ENCODE data around the gene BAIAP2L1.

Gene BAIAP2L1

DNA sequence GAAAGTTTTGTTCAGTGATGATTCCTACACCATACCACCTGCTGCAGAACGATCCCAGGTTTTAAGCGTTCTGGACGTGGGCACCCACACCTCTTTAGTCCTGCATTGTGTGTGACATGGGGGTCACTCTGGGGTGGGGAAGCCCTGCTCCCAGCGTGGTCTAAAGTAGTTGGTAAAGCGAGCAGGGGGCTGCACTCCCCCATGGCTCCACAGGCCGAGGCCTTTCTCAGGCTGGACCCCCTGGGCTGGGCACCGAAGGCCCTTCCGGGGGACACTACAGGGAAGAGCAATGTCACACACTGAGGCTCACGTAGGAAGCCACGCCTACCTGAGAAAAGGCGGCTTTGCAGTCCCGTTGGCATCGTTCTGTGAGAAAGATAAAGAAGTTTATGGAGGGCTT lies 107.1 kb downstream of the BAIAP2L1 start:
- DNase-seq (ENCODE audit: low spot score): no peak

DNA sequence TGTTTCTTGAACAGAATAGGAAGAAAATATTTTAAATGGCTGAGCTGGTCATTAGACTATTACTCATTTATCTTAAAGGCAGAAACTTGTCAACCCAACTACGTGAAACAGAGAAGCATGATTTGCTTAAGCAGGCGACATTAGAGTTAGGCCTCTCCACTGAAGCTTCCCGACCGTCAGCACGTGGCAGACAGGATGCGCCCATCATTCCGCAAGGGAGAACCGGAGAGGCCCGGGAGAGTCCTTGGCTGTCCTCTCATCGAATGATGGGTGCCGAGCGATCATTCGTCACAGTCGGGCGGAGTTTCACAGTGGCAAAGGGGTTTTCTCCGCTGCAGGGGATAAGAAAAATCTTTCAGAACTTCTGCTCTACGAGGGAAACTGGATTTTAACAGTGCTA lies 107.6 kb downstream of the BAIAP2L1 start:
- no peak for DNase-seq (ENCODE audit: low spot score)

DNA sequence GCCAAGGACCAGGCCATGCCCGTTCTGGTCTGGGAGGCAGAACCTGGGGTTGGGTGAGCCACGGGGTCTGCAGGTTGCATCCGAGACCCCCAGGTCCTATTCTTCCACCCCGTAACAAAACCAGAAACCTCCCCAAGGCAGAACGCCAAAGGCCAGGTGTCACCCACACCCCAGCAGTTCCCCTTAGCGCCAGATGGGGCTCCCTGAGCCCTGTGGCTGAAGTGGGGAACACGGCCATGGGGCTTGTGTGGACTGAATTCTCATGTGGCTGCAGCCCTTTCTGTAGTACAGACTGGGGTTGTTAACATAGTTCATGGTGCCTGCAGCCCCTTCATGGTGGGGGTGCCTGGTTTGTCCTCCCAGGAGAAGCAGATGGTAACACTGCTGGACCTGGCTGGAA lies 109.2 kb downstream of the BAIAP2L1 start:
- DNase-seq (ENCODE audit: low spot score): no peak

DNA sequence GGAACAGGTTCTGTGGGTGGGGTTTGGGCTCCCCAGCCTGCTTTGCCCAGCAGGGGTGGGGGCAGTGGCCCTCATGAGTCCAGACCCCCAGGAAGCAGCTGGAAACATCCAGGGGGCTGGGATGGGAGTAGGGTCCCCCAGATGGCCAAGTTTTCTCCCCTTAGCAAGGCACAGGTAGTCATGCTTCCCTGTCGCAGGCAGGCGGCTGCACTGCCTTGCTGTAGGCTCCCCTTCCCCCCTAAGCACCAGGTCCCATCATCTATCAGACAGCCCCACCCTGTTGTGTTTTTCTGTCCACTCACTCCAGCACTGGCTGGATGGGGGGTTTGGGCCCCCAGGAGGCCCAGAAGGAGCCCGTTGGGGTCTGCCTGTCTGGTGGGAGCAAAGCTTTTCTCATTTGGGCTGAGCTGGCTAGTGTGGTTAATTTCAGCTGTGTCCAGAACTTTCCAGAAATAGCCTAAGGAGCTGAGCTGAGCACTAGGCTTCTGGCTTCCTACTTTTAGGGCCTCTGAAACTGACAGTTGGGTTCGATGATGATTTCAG lies 111.5 kb downstream of the BAIAP2L1 start:
- DNase-seq (ENCODE audit: low spot score): no peak

DNA sequence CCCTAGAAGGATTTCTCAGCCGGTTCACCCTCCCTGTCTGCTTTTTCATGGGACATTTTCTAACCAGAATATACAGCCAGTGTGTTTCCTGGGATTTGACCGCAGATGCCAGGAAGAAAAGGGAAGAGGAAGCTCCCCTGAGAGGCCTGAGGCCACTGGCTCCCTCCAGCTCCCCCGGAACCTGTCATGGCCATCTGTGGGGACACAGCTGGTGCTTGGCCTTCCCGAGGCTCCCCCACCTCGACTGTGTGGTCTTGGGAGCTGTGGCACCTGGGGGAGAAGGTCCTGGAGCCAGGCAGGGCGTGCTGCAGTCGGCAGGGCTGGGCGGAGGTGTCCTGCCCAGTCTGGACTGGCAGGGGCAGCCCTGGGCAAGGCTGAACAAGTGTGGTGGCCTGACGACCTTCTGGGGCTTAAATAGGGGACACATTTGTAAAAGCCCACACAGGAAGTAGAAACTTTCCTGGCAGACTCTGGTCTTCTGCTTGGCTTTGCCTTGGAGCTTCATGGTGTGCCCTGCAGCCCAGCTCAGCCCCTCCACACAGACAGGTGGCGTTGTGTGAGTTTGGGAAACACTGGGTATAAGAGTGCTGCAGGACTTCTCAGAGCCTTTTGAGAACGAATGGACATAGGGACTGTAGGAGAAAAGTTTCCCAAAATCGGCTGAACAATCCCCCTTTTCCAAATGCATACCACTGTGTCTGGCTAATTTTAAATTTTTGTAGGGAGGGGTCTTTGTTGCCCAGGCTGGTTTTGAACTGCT lies 112.6 kb downstream of the BAIAP2L1 start:
- no peak for DNase-seq (ENCODE audit: low spot score)

DNA sequence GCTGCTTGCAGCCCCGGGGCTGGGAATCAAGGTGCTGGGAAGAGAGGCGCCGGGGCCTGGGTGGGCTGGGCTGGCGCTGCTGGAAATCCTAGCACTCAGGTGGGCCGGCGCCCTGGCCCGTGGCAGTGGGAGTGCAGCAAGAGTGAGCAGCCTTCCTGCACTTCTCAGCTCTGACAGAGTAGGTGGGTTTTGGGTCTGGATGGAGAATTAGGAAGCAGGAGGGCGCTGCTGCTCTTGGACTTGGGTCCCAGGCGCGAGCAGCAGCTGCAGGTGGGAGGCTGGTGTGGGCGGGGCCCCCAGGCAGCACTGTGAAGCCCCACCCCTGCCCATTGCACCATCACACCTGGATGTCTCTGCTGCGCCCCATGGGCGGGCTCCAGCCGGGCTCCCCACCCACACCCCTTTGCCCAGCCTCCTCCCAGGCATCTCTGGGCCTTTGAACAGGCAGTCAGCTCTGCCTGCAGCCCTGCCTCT lies 113.4 kb downstream of the BAIAP2L1 start:
- no peak for DNase-seq (ENCODE audit: low spot score)

DNA sequence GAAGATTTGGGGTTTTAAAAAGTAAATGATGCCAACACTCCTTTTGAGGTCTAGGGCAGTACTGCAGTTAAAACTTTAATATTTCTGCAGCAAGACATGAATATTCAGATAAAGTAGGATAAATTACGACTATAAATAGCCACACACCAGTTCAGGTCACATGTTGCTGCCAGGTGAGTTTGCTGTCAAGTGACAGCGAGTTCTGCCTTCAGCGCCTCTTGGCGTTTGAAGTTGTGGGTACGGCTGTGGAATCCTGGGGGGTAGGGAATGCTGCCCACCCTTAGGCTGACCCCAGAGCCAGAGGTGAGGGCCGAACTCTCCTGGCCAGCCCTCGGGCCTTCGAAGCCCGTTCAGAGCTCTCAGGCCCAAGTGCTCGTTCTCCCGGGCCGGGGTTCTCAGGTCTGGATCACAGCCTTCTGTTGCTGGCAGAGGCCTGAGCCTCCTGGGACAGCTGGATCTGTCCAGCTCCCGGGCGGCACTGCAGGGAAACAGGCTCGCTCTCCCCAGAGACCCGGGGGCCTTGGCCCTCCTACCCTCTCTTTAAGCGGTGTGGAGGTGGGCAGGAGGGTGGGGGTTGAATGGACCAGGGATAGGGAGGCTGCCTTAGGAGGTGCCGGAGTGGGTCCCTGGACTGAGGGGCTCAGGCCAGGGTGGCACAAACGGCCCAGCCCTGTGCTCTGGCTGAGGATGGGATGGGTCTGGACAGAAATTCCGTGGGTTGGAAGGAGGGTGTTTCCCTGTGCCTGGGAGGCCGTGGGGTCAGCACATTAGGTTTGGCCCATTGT lies 114.0 kb downstream of the BAIAP2L1 start:
- no peak for DNase-seq (ENCODE audit: low spot score)

DNA sequence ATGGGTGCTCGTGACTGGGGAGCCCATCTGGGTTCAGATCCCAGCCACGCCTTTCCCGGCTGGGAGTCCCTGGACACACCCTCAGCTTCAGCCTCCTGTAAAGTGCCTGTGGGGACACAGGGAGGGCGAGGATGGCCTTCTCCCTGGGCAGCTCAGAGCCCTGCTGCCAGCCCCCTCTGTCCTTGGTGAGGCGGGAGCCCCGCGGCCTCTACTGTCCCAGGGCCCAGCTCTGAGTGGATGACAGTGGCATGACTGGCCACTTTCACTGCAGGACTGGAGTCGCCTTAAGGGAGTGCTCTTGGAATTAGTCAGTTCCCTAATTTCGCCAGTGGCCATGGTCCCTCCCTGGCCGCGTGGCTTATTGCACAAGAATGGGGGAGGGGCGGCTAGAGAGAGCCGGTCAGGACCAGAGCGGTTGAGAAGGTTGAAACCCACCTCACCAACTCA lies 114.8 kb downstream of the BAIAP2L1 start:
- DNase-seq (ENCODE audit: low spot score): peak; percentile 86

DNA sequence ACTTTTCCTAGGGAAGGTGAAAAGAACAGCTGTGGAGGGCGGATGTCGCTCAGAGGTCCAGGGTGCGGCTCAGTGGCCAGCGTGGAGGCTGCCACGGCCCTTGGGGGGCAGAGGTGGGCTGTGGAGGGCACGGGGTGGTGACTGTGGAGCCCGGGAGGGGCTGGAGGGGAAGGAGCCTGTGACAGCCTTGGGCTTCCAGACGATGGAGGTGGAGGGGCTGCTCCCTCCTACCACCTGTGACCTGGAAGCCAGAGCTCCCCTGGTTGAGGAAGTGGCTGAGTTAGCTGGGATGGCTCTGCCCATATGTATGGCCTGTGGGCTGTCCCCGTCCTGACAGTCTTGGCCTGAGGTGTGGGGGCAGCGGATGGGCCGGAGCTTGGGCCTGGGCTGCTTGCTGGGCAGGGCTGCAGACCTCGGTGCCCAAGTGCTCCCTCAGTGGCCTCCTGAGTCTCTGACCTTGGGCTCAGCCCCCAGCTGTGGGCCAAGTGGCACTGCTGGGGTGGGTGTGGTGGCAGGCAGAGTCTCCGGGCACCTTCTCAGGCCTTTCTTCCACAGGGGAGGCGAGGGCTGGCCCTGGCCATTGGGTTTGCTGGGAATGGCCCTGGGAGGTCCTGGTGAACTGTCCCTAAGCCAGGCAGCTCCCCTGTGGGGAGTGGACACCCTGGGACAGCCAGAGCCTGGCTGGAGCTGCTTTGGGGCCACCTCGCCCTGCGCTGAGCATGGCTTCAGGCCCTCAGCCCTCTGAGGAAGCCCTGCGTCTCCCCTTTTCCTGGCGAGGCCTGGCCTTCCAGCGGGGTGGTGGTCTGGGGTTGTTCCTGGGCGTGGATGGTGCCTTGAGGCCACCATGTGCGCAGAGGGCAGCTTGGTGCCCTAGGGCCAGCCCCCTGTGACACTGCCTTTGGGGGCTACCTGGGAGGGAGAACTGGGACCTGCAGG lies 115.5 kb downstream of the BAIAP2L1 start:
- no peak for DNase-seq (ENCODE audit: low spot score)

DNA sequence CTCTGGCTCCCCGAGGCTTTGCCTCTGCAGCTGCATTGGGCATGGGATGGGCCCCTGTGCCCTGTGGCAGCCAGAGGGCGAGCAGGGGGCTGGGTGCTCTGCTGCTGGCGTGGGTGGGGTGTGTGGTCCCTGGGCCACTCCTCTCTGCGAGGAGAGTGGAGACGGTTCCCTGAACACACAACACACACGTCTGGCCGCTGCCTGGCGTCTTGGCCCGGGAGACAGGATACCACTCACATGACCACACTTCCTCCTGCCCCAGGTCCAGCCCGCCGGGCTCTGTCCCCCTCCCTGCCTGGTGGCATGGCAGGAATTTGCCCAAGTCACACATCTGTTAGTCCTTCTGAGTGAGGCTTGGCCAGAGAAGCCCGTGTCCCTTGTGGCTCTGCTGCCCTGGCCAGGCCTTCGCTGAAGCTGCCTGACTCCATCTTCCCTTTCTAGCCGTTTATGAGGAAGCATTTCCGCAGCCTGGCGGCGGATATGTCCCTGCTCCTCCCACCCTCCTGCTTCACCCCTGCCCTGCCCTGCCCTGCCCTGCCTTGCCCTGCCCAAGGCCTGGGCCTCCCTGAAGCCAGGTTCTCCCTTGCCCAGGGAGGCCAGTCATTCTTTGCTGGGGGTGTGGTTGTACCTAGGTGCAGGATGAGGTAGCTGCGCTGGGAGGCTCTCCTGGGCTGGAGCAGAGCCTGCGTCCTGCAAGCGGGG lies 116.4 kb downstream of the BAIAP2L1 start:
- DNase-seq (ENCODE audit: low spot score): peak; percentile 88

DNA sequence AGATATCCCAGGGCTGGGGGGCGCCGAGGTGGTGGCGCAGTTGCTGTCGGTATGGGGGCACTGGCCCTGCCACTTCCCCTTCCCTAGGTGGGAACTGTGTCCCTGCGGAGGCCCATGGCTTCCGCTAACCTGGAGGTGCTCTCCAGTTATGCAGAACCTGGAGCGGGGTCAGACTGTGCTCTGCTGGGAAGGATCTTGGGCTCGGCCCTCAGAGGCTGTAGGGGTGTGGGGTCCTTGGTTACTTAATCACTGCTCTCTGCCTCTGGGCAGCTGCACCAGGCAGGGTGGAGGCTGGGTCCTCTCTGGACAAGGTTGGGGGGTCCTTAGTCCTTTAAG lies 117.0 kb downstream of the BAIAP2L1 start:
- DNase-seq (ENCODE audit: low spot score): no peak

DNA sequence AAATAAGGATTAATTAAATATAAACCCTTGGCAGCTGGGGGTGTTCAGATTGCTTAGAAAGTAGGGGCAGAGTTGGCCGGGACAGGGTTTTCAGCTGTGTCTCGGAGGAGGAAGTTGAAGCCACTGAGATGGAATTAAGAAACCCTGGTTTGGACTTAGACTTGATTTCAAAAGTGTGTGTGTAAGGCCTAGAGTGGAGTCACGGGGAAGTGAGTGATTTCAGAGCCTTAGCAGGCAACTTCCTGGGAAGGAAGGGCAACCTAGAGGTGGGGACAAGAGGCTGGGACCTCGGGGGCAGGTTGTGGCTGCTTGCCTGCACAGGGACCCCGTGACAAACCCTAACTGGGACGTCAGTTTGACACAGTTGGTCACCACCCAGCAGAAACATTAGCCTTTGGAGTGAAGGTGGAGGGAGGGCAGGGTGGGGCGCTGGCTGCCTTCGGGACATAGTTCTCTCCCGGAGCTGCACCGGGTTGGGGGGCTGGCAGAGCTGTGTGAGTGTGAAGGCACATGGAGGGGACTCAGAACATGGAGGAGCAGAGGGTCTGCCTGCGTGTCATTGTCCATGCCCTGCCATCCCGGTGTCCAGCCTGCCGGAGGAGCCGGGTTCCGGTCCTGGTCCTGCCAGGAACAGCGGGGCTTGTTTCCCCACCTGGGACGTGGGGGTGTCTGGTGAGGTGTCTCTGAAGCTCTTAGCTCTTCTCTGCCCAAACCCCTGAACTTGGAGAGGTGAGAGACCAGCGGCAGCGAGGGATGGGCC lies 117.6 kb downstream of the BAIAP2L1 start:
- DNase-seq (ENCODE audit: low spot score): no peak

DNA sequence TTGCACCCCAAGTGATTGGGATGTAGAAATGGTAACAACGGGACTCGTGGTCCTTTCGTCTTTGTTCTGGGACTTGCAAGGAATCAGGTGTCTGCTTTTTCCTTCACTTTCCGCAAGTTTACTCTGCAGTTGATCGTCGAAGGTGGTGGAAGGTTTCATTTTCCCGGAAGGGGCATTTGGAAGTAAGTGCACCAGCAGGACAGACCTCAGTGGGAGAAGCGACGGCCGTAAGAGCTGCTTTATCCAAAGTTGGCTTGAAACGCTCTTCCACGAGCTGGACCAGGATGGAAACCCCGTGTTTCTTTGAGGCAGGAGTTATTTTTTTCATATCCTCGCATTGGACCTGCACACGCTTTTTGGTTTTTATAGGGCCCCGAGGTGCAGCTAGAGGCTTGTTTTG lies 118.2 kb downstream of the BAIAP2L1 start:
- no peak for DNase-seq (ENCODE audit: low spot score)

DNA sequence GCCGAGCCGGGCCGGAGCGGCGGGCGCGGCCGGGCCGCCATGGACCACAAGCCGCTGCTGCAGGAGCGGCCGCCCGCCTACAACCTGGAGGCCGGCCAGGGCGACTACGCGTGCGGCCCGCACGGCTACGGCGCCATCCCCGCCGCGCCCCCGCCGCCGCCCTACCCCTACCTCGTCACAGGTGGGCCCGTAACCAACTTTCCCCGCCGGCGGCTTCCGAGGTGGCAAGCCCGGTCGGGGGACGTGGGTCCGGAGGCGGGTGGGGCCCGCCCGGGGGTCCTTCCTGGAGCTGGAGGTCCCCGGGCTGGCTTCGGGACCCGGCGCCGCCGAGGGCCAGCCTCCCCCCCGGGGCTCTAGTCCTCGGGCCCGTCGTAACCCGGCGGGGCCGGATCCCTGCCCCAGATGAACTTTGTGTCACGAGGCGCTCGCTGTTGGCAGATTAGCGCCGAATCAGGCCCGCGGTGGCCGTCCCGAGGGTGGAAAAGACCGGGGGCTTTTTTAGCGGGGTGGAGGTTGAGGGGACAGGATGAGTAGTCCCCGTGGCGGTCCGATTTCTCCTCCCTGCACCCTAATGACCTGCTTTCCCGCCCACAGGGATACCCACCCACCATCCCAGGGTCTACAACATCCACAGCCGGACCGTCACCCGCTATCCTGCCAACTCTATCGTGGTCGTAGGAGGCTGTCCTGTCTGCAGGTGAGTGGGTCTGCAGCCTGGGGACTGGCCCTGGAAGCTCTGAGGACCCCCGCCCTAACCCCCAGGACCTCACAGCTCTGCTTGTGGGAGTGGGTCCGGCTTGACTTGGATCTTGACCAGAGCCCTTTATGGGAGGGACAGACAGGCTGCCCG lies 118.9 kb downstream of the BAIAP2L1 start:
- no peak for DNase-seq (ENCODE audit: low spot score)

DNA sequence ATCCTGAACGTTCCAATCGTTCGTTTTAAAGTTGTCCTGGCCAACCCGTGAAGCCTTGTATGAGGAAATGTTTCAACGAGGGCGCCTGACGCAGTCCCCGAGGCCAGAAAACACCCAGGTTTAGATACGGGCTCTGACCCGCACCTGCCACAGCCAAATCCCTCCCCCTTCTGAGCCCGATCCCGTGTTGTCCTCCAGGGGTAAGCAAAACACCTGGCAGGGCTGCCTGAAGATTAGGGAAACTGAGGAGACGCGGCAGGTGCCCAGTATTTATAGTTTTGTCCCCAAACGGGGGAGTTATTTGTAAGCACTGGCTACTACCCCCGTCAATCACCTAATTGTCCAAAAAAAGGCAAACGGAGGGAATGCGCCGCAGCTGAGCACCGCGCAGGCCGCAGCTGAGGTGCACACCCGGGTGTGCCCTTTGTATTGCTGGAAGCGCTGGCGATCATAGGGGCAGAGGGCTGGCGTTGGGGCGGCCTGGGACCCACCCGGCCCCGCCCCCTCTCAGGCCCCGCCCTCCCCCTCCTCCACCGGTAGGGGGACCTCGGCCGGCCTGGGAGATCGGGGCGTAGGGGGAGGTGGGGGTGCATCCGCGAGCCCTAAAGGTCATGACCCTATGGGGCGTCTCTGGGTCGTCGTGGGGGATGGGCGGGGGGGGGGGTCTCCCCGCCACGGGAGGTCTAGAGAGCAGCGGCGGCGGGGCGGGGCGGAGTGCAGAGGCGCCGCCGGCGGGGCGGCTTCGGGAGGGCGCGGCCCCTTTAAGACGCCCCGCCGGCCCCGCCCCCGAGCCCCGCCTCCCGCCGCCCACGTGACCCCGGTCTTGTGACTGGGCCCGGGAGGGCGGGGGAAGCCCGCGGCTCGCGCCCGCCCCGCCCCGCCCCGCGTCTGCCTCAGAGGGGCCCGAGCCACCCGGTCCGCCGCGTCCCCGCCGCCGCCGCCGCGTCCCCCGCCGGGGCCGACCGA lies 119.8 kb downstream of the BAIAP2L1 start, which contains the start of gene BRI3:
Gene BRI3 (plus strand): TSS at position 896 of the 966 bp plus-strand sequence. CDS start 110 bp downstream, outside the sequence.
- peak; percentile 96 for DNase-seq (ENCODE audit: low spot score)

DNA sequence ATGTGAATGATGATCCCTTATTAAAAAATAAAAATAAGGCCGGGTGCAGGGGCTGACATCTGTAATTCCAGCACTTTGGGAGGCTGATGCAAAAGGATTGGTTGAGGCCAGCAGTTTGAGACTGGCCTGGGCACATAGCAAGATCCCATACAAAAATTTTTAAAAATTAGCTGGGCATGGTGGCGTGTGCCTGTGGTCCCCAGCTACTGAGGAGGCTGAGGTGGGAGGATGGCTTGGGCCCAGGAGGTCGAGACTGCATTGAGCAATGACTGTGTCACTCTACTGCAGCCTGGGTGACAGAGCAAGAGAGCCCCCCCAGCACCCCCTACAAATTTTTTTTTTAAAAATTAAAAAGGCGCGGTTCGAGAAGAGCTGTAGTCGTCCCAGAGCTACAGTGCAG lies 120.6 kb downstream of the BAIAP2L1 start:
- DNase-seq (ENCODE audit: low spot score): no peak

DNA sequence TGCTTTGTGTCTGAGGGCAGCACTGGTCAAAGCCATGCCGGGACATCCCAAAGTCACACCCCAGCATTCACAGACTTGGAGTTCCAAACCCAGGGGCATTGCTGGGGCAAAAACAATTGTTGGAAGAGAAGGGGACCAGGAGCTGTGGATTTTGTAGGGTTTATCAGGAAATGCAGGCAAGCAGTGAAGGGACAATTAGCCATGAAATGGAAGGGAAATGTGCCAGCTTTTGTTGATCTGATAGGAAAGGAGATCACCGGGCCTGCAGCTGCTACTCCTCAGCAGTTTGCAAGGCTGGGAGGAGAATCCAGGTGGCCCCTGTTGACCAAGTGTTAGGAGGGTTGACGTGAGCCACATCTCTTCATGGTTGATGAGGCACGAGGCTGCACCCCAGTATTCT lies 122.0 kb downstream of the BAIAP2L1 start:
- no peak for DNase-seq (ENCODE audit: low spot score)

DNA sequence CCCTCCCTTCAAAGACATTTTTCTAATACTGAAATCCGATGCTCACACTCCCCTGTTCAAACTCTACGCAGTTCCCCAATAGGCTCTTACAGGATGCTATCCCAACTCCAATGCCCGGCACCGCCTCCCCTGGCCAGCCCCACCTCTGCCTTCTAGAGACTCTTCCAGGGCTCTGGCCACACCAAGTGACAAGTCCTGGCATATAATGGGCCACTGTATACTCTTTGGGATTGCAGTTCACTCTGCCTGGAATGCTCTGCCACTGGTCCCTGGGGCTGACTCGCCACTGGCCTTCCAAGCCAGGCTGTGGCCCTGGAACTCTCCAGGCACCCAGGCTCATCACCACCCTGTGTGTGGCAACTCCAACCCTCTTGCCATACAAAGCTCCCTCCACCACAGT lies 122.5 kb downstream of the BAIAP2L1 start:
- no peak for DNase-seq (ENCODE audit: low spot score)

Data from AG20443 (cell line).